PC-3 (cell line): Measurements from ENCODE around the gene APOD.

Experiments used
- CTCF ChIP-seq: fragments of 300-600 bp; sonication (generic); conservative IDR thresholded peaks from 2 replicates; pipeline ENCODE4 v1.5.1; 2017; ENCODE audit warnings: antibody characterized with exemption, low read depth, mild to moderate bottlenecking, low read length
- EZH2 ChIP-seq: fragments of 300-600 bp; sonication (generic); IDR thresholded peaks from one replicate; pipeline ENCODE4 v1.6.1; 2017; ENCODE audit warnings: antibody characterized with exemption, mild to moderate bottlenecking, low read length; ENCODE audit not compliant: unreplicated experiment
- EZH2phosphoT487 ChIP-seq: fragments of 300-600 bp; sonication (generic); IDR thresholded peaks from 2 replicates; pipeline ENCODE4 v1.6.1; 2018; ENCODE audit warnings: mild to moderate bottlenecking, antibody characterized with exemption, low read length, borderline replicate concordance

- TF ChIP-seq CTCF: no peak
- TF ChIP-seq EZH2: no peak
- TF ChIP-seq EZH2phosphoT487: no peak
Measured at GRCh38 chr3:195571361-195571760, 12.4 kb downstream of the APOD start.
